Fibroblast of pulmonary artery (primary cell): ENCODE measurements around the gene CLDN19.

Experiments used
- DNase-seq: peaks from one replicate; pipeline ENCODE4 v3.0.0-alpha.2; 2010; ENCODE audit warnings: low read depth
- H3K4me3 ChIP-seq: replicated peaks from 2 replicates; pipeline ENCODE4 v1.5.1; 2011; ENCODE audit warnings: low read depth, mild to moderate bottlenecking, control low read depth, low read length, moderate library complexity
- CTCF ChIP-seq: IDR thresholded peaks from 2 replicates; pipeline ENCODE4 v1.5.1; 2011; ENCODE audit warnings: mild to moderate bottlenecking, control low read depth, low read length, inconsistent platforms; ENCODE audit errors: missing control alignments

CLDN19 gene

GRCh38 chr1:42768172-42768571 is 28.1 kb upstream of the CLDN19 start:
- H3K4me3 ChIP-seq, result peak overlapping the region; percentile 94
- no peak for TF ChIP-seq CTCF
- no peak for DNase-seq

- peak overlapping the region; percentile 94 for H3K4me3 ChIP-seq
- TF ChIP-seq CTCF, result no peak
- DNase-seq, result no peak
These were observed 27.5 kb upstream of the CLDN19 start for GRCh38 chr1:42767510-42768000.

GRCh38 chr1:42766741-42767509 is 26.9 kb upstream of the CLDN19 start, which contains the start of the genes C1orf50 and P3H1:
TSS of gene C1orf50 (plus strand) at chr1:42767249. CDS start at chr1:42767312, 63 bp downstream.
TSS of gene P3H1 (minus strand) at chr1:42767028. CDS start at chr1:42766971, 57 bp downstream.
- no peak for TF ChIP-seq CTCF
- H3K4me3 ChIP-seq, result peak within 1 kb of the TSS; percentile 94
- peak; percentile 99 for DNase-seq

- DNase-seq, result peak; percentile 80
- TF ChIP-seq CTCF, result peak; percentile 60
- H3K4me3 ChIP-seq, result peak overlapping the region; percentile 94
These were observed 26.1 kb upstream of the CLDN19 start for GRCh38 chr1:42765832-42766740.

GRCh38 chr1:42765269-42765668 is 25.2 kb upstream of the CLDN19 start:
- no peak for TF ChIP-seq CTCF
- H3K4me3 ChIP-seq, result peak overlapping the region; percentile 94
- DNase-seq, result peak; percentile 26

- no peak for TF ChIP-seq CTCF
- DNase-seq, result no peak
- no peak overlapping the region for H3K4me3 ChIP-seq
These were observed 22.2 kb upstream of the CLDN19 start for GRCh38 chr1:42762269-42762668.
